ENCODE measurements around the gene DUS1L. TPM values are rescaled to one million over a fixed set of nuclear protein-coding genes. Genes with fewer than 3 reads are reported as not detected.
A peak's percentile ranks its signal among the peaks of the same experiment; 100 is the strongest.

The DUS1L gene
- total and polyA plus RNA-seq, 7 donors, result 72.6 to 170 (median 117) TPM

DNA sequence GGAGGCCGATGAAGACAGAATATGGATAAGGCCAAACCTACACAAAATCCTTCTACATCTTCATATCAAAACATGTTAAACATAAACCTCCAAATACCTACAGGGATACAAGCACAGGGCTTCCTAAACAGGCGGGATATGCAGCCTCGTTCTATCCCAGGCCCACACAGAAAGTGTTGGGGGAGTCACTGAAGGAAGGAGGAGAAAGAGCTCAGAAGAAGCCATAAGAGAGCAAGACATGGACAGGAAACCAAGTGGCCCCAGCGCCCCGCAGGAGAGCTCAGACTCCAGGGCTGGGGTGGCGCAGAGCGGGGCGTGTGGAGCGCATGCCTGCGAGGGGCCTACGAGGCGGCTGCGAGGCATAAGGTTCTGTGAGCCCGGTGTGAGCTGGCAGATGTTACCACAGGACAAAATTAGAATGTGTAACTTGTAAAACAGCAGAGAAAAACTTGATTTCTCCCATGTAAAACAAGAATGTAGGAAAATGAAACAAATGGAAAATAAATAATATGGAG is 43.4 kb upstream of the DUS1L start:
- ATAC-seq (no peak), DNase-seq (no peak)
- intact Hi-C loops (cut with DNase I), result loop anchor here in 1 of 2 donors (5.0 kb wide), 1 partner anchor 43 kb away; no protein-coding TSS in a partner anchor
- WGBS, 3 donors, result 92 to 93% (median 92%) methylated on average over 14 of the region's 14 CpGs
- H3K27me3 ChIP-seq (ENCODE audit: insufficient read depth in 3 of 3, low read length in 2 of 3), result no peaks in the 10 kb centered on the region
- no peak overlapping the region for H3K4me3 ChIP-seq
- peaks cover 28% of the 10 kb centered on the region for H3K4me1 ChIP-seq
- TF ChIP-seq, protein P1, sequence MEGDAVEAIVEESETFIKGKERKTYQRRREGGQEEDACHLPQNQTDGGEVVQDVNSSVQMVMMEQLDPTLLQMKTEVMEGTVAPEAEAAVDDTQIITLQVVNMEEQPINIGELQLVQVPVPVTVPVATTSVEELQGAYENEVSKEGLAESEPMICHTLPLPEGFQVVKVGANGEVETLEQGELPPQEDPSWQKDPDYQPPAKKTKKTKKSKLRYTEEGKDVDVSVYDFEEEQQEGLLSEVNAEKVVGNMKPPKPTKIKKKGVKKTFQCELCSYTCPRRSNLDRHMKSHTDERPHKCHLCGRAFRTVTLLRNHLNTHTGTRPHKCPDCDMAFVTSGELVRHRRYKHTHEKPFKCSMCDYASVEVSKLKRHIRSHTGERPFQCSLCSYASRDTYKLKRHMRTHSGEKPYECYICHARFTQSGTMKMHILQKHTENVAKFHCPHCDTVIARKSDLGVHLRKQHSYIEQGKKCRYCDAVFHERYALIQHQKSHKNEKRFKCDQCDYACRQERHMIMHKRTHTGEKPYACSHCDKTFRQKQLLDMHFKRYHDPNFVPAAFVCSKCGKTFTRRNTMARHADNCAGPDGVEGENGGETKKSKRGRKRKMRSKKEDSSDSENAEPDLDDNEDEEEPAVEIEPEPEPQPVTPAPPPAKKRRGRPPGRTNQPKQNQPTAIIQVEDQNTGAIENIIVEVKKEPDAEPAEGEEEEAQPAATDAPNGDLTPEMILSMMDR (IDR thresholded peaks at IDR 0.05), result no peak
- H3K9me3 ChIP-seq, result no peaks in the 10 kb centered on the region
- no peak overlapping the region for H3K27ac ChIP-seq
- H3K36me3 ChIP-seq (ENCODE audit: insufficient read depth in 1 of 2, low read depth in 1 of 2), result peaks cover 0 to 10% of the 10 kb centered on the region in 2 donors

DNA sequence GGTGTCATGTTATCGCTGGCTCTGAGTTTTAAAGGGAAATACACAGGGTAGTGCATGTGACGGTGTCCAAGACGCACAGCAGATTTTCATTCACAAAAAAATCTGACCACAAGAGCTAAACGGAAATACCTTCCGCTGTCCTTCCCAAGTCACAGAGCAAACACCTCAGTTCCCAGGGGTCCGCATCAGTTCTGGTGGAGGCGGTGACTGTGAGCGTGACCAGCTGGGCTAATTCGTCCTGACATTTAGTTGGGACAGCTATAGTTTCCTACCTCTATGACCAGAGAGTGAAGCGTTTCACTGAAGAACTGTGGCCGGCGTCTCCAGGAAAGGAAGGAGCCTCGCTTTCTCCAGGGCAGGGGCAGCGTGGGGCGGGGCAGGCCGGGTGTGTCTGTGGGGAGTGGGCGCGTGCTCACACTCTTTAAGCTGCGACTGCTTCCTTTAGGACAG is 42.9 kb upstream of the DUS1L start:
- no peaks in the 10 kb centered on the region for H3K27me3 ChIP-seq (ENCODE audit: insufficient read depth in 3 of 3, low read length in 2 of 3)
- intact Hi-C loops (cut with DNase I), result loop anchor here in 1 of 2 donors (5.0 kb wide), 1 partner anchor 44 kb away; no protein-coding TSS in a partner anchor
- TF ChIP-seq, protein P1 (IDR thresholded peaks at IDR 0.05), result no peak

DNA sequence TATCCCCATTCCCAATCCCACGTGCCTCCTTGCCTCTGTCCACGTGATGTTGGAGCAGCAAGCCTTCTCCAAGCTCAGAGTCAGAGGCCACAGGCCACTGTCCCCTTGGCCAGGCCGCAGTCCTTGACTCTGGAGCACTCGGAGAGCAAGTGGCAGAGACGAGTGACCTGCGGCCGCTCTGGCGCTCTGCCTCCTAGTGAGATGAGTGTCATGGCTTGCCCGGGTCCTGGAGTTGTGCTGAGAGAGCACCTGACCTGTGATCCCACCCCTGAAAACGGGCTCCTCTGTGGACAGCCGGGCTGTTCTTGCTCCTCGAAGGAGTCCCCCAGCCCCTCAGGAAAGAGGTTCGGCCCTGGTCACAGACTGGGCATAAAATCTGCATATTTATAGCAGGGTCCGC is 42.4 kb upstream of the DUS1L start:
- Histone ChIP-seq H3K27me3 (ENCODE audit: insufficient read depth in 3 of 3, low read length in 2 of 3) (no peaks in the 10 kb centered on the region), H3K4me3 (peak overlapping the region; percentile 7), H3K36me3 (ENCODE audit: insufficient read depth in 1 of 2, low read depth in 1 of 2) (peaks cover 0 to 10% of the 10 kb centered on the region in 2 donors), H3K4me1 (peaks cover 33% of the 10 kb centered on the region), H3K27ac (peak overlapping the region; percentile 97), H3K9me3 (no peaks in the 10 kb centered on the region)
- TF ChIP-seq, protein P1 (IDR thresholded peaks at IDR 0.05), result no peak
- intact Hi-C loops (cut with DNase I), result loop anchor here in 1 of 2 donors (5.0 kb wide), 1 partner anchor 44 kb away; no protein-coding TSS in a partner anchor
- WGBS, 3 donors, result 73 to 79% (median 73%) methylated on average over 14 of the region's 14 CpGs
- DNase-seq (peak in 1 of 2 donors; percentile 60), ATAC-seq (peak; percentile 7 to 42 (median 18))

More for the DNA sequence above, 42.9 kb upstream of the DUS1L start:
- H3K9me3 ChIP-seq, result no peaks in the 10 kb centered on the region
- DNase-seq (no peak), ATAC-seq (peak in 1 of 4 donors; percentile 10)
- peaks cover 0 to 10% of the 10 kb centered on the region in 2 donors for H3K36me3 ChIP-seq (ENCODE audit: insufficient read depth in 1 of 2, low read depth in 1 of 2)
- H3K4me1 ChIP-seq, result peaks cover 33% of the 10 kb centered on the region
- peak overlapping the region; percentile 97 for H3K27ac ChIP-seq
- H3K4me3 ChIP-seq, result peak overlapping the region; percentile 7
- 78 to 87% (median 81%) methylated on average over 17 to 19 of the region's 19 CpGs for WGBS, 3 donors

DNA sequence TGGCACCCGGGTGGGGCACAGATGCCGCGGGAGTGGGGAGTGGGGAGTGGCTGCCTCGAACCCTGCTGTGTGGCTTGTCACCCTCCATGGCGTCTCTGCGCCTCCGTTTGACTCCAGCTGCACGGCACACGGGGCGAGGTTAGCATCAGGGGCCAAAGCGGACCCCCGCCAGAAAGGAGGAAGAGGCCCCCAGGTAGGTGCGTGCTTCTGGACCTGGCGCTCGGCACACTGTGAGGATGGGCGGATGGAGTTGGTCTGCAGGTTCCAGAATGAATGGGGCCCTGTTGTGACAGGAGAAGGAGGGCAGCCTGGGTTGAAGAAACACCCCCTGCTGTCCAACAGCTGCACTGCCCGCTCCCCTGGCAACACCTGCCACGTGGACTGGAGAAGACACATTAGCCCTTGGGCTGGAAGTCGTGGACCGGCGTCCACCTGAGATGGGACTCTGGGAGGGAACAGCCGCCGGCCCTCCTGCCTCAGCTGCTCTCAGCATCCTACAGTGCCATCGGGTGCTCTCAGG is 41.8 kb upstream of the DUS1L start:
- no peak overlapping the region for H3K4me3 ChIP-seq
- DNase-seq (peak in 1 of 2 donors; percentile 56), ATAC-seq (peak; percentile 17 to 55 (median 38))
- H3K27me3 ChIP-seq (ENCODE audit: insufficient read depth in 3 of 3, low read length in 2 of 3), result no peaks in the 10 kb centered on the region
- whole genome bisulfite sequencing, 3 donors, result 71 to 79% (median 71%) methylated on average over 17 to 24 of the region's 24 CpGs
- peaks cover 33% of the 10 kb centered on the region for H3K4me1 ChIP-seq
- H3K27ac ChIP-seq, result peak overlapping the region; percentile 97
- TF ChIP-seq, protein P1 (IDR thresholded peaks at IDR 0.05), result peak; percentile 25
- H3K36me3 ChIP-seq (ENCODE audit: insufficient read depth in 1 of 2, low read depth in 1 of 2), result peaks cover 0 to 6% of the 10 kb centered on the region in 2 donors
- intact Hi-C loops (cut with DNase I), result loop anchor here in 1 of 2 donors (5.0 kb wide), 1 partner anchor 45 kb away; no protein-coding TSS in a partner anchor
- no peaks in the 10 kb centered on the region for H3K9me3 ChIP-seq

Measured in psoas muscle (tissue), 8 donors.